PC-9 (cell line): ENCODE data around the gene ABHD1. TPM values are rescaled to one million over a fixed set of nuclear protein-coding genes. Genes with fewer than 3 reads are reported as not detected.
"Not testable (repeated sequence)": the region's sequence is repeated elsewhere in the genome, so short reads cannot be mapped to it uniquely, and the experiment has no call there.

ENCODE experiments used
- BruUV-seq: library from RNA; stranded (reverse); fragments of 400-500 nt; replicated peaks from 2 replicates; lab custom pipeline; 2021; lab: Mats Ljungman, UMichigan
- CTCF ChIA-PET: fragments of 300-600 bp; sonication (Branson Sonifier 250); formaldehyde crosslinking; loops from one replicate; lab custom pipeline; 2022; ENCODE audit warnings: antibody characterized with exemption; lab: Charles Lee
- POLR2A ChIA-PET: fragments of 300-600 bp; sonication (Branson Sonifier 250); formaldehyde crosslinking; loops from one replicate; lab custom pipeline; 2022; ENCODE audit warnings: antibody characterized with exemption; ENCODE audit not compliant: unreplicated experiment; lab: Charles Lee
- DNase-seq, 2 experiments: peaks; one replicate each; pipeline versions ENCODE4 v3.0.0 to v3.0.0-alpha.2; 2015 to 2022; ENCODE audit warnings: mixed read lengths in 1 of 2
- H2AFZ ChIP-seq: fragments of 200-600 bp; sonication (generic); 2 replicates; pipeline ENCODE4 v1.8.1; 2017; ENCODE audit warnings: antibody characterized with exemption
- H3F3A ChIP-seq: fragments of 200-600 bp; sonication (generic); 2 replicates; pipeline ENCODE4 v1.8.1; 2017; ENCODE audit warnings: antibody characterized with exemption, mild to moderate bottlenecking, low read depth; ENCODE audit not compliant: insufficient read depth
- H3K27ac ChIP-seq: fragments of 200-600 bp; sonication (generic); 2 replicates; pipeline ENCODE4 v1.6.1; 2016; ENCODE audit warnings: mixed run types
- H3K27me3 ChIP-seq: fragments of 200-600 bp; sonication (generic); 2 replicates; pipeline ENCODE4 v1.6.1; 2016; ENCODE audit warnings: low read depth, mixed run types; ENCODE audit not compliant: insufficient read depth
- H3K36me3 ChIP-seq: fragments of 200-600 bp; sonication (generic); 2 replicates; pipeline ENCODE4 v1.6.1; 2016; ENCODE audit warnings: low read depth, mixed run types
- H3K4me1 ChIP-seq: fragments of 200-600 bp; sonication (generic); replicated peaks from 2 replicates; pipeline ENCODE4 v1.6.1; 2016; ENCODE audit warnings: mixed run types; ENCODE audit not compliant: insufficient read depth
- H3K4me2 ChIP-seq: fragments of 200-600 bp; sonication (generic); 2 replicates; pipeline ENCODE4 v1.6.1; 2017; ENCODE audit warnings: mixed run types
- H3K4me3 ChIP-seq: fragments of 200-600 bp; sonication (generic); 2 replicates; pipeline ENCODE4 v1.6.1; 2016; ENCODE audit warnings: mixed run types
- H3K79me2 ChIP-seq: fragments of 200-600 bp; sonication (generic); 2 replicates; pipeline ENCODE4 v1.6.1; 2017; ENCODE audit warnings: low read depth, mixed run types
- H3K9me2 ChIP-seq: fragments of 200-600 bp; sonication (generic); 2 replicates; pipeline ENCODE4 v1.8.1; 2017; ENCODE audit warnings: mild to moderate bottlenecking; ENCODE audit not compliant: insufficient read depth
- H3K9me3 ChIP-seq: fragments of 200-600 bp; sonication (generic); 2 replicates; pipeline ENCODE4 v1.8.1; 2016; ENCODE audit warnings: low read depth; ENCODE audit not compliant: insufficient read depth
- H4K20me1 ChIP-seq: fragments of 200-600 bp; sonication (generic); 2 replicates; pipeline ENCODE4 v1.8.1; 2017; ENCODE audit not compliant: insufficient read depth
- CTCF ChIP-seq: fragments of 200-600 bp; sonication (generic); conservative IDR thresholded peaks from 2 replicates; pipeline ENCODE4 v1.6.1; 2017; ENCODE audit warnings: mixed run types, antibody characterized with exemption, mild to moderate bottlenecking, moderate library complexity
- EZH2 ChIP-seq: fragments of 200-600 bp; sonication (generic); IDR thresholded peaks from 2 replicates; pipeline ENCODE4 v1.8.0; 2017; ENCODE audit warnings: antibody characterized with exemption, low read depth
- intact Hi-C: fragments of 100-400 bp; cut with micrococcal nuclease; formaldehyde crosslinking; loops from one replicate; pipeline ENCODE4 v1.10.0; 2022; ENCODE audit not compliant: unreplicated experiment
- total RNA-seq: library from RNA; stranded (reverse); gene quantifications from 2 replicates; pipeline ENCODE4 v1.2.3, GENCODE V29; 2021

The ABHD1 gene
- total RNA-seq, 1 experiment from 2014 or later: not detected

DNA sequence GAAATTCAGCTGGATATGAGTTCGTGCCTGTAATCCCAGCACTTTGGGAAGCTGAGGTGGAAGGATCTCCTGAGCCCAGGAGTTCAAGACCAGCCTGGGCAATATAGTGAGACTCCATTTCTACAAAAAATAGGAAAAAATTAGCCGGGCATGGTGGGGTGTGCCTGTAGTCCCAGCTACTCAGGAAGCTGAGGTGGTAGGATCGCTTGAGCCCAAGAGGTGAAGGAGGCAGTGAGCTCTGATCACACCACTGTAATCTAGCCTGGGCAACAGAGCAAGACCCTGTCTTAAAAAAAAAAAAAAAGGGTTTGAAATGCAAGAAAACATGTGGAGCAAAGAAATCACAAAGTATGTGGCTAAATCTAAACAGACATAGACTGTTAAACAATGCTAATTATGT, 14.5 kb upstream of the ABHD1 start:
- Histone ChIP-seq H3F3A (no peaks in the 10 kb centered on the region), H4K20me1 (no peaks in the 10 kb centered on the region), H3K9me2 (no peaks in the 10 kb centered on the region), H3K4me1 (no peaks in the 10 kb centered on the region), H3K27me3 (no peaks in the 10 kb centered on the region), H3K79me2 (no peaks in the 10 kb centered on the region), H3K36me3 (no peaks in the 10 kb centered on the region), H3K4me3 (no peak overlapping the region), H3K9me3 (no peaks in the 10 kb centered on the region), H3K4me2 (no peak overlapping the region), H3K27ac (no peak overlapping the region), H2AFZ (no peak overlapping the region)
- intact Hi-C loops: no loop called here
- BruUV-seq: no TSS peak
- no peak for DNase-seq
- ChIA-PET CTCF (no interaction called here), POLR2A (no interaction called here)
- TF ChIP-seq CTCF (no peak), EZH2 (no peak)

- DNase-seq, H3K9me3 ChIP-seq, H3K4me2 ChIP-seq, CTCF ChIA-PET, H3K27ac ChIP-seq, H3K4me1 ChIP-seq, BruUV-seq, H3F3A ChIP-seq, H3K27me3 ChIP-seq, H3K4me3 ChIP-seq, H3K79me2 ChIP-seq, H3K9me2 ChIP-seq, H3K36me3 ChIP-seq, H2AFZ ChIP-seq, intact Hi-C loops, H4K20me1 ChIP-seq: not testable (repeated sequence)
- POLR2A ChIA-PET: interaction anchor here (0.7 kb wide), 1 partner anchor 14 kb away, joined by 3 read pairs; no protein-coding TSS in a partner anchor
These were observed 12.8 kb upstream of the ABHD1 start for GRCh38 chr2:27110603-27111352.

DNA sequence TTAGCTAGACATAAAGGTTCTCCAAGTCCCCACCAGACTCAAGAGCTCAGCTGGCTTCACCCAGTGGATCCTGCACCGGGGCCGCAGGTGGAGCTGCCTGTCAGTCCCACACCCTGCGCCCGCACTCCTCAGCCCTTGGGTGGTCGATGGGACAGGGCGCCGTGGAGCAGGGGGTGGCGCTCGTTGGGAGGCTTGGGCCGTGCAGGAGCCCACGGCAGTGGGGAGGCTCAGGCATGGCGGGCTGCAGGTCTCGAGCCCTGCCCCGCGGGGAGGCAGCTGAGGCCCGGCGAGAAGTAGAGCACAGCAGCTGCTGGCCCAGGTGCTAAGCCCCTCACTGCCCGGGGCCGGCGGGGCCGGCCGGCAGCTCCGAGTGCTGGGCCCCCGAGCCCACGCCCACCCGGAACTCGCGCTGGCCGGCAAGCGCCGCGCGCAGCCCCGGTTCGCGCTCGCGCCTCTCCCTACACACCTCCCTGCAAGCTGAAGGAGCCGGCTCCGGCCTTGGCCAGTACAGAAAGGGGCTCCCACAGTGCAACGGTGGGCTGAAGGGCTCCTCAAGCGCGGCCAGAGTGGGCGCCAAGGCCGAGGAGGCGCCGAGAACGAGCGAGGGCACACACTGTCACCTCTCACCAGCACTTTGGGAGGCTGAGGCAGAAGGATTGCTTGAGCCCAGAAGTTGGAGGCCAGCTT, 12.1 kb upstream of the ABHD1 start:
- H3K9me3 ChIP-seq, H3F3A ChIP-seq, H3K36me3 ChIP-seq, BruUV-seq, CTCF ChIA-PET, H3K9me2 ChIP-seq, H3K79me2 ChIP-seq, H2AFZ ChIP-seq, H3K27ac ChIP-seq, H4K20me1 ChIP-seq, H3K4me1 ChIP-seq, DNase-seq, H3K27me3 ChIP-seq, H3K4me3 ChIP-seq, intact Hi-C loops, H3K4me2 ChIP-seq: not testable (repeated sequence)
- POLR2A ChIA-PET: interaction anchor here (0.6 to 0.7 kb wide), 2 partner anchors 15 to 51 kb away, joined by 3 to 4 read pairs; no protein-coding TSS in a partner anchor

DNA sequence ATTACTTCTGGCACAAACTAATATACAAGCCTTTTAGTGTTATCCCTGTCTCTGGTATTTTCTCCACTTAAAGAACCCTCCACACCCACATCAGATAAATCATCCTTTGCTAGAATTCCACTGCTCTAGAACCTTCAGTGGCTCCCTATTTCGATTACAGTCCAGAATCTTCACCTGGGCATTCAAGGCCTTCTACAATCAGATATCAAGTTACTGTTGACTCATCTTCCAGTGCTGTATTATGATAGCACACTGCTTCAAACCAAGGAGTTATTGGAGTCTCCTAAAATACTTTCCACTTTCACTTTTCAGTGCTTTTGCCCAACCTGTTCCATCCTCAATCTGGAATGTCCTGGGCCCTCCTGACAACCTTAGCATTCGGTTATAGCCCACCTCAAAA, 8.1 kb upstream of the ABHD1 start:
- Histone ChIP-seq H3K27me3 (peaks cover 16% of the 10 kb centered on the region), H3K4me1 (no peaks in the 10 kb centered on the region), H3K36me3 (no peaks in the 10 kb centered on the region), H2AFZ (no peak overlapping the region), H3K79me2 (no peaks in the 10 kb centered on the region), H3K27ac (no peak overlapping the region), H4K20me1 (no peaks in the 10 kb centered on the region), H3K4me2 (no peak overlapping the region), H3K9me2 (no peaks in the 10 kb centered on the region), H3K4me3 (no peak overlapping the region), H3F3A (no peaks in the 10 kb centered on the region), H3K9me3 (no peaks in the 10 kb centered on the region)
- no peak for DNase-seq
- BruUV-seq: no TSS peak
- TF ChIP-seq CTCF (no peak), EZH2 (no peak)
- ChIA-PET POLR2A (interaction anchor here (0.6 kb wide), 1 partner anchor 147 kb away, joined by 3 read pairs; no protein-coding TSS in a partner anchor), CTCF (no interaction called here)
- intact Hi-C loops: no loop called here
